ENCODE measurements around the gene IRF6. TPM values are rescaled to one million over a fixed set of nuclear protein-coding genes. Genes with fewer than 3 reads are reported as not detected.

Gene IRF6
- total and polyA plus RNA-seq, 8 donors = 15.7 to 26.5 (median 19.3) TPM

DNA sequence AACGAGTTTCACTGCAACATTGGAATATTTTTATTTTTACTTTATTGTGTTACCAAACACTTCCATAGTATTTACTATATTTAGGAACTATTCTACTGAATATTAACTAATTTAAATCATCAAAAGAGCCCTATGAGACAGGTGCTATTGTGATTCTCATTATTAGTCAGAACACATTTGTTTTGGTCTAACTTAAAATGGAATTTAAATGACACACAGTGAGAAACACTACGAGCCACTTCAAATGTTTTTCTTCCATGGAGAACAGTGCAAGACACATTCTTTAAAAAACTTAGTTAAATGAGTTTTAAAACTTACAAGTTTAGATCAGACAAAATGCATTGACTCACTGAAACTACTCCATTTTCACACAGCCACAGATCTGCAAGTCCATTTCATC is 56.7 kb downstream of the IRF6 start:
- Histone ChIP-seq H3K4me1 (peaks cover 0 to 55% of the 10 kb centered on the region in 2 donors), H3K9me3 (no peaks in the 10 kb centered on the region), H3K4me3 (no peak overlapping the region), H3K27me3 (no peaks in the 10 kb centered on the region), H3K27ac (peak overlapping the region in 1 of 2 donors; percentile 47), H3K36me3 (no peaks in the 10 kb centered on the region)
- ATAC-seq (no peak), DNase-seq (no peak)
- intact Hi-C loops (cut with DNase I) = loop anchor here in 1 of 2 donors (5.0 kb wide), 1 partner anchor 172 kb away; no protein-coding TSS in a partner anchor
- no peak for TF ChIP-seq CTCF (IDR thresholded peaks at IDR 0.05)

GRCh38 chr1:209748620-209749019 is 57.3 kb downstream of the IRF6 start:
- ATAC-seq (no peak), DNase-seq (no peak)
- Histone ChIP-seq H3K9me3 (no peaks in the 10 kb centered on the region), H3K4me3 (no peak overlapping the region), H3K4me1 (peaks cover 0 to 55% of the 10 kb centered on the region in 2 donors), H3K36me3 (no peaks in the 10 kb centered on the region), H3K27me3 (no peaks in the 10 kb centered on the region), H3K27ac (no peak overlapping the region)
- intact Hi-C loops (cut with DNase I) = loop anchor here in 1 of 2 donors (5.0 kb wide), 1 partner anchor 171 kb away; no protein-coding TSS in a partner anchor
- no peak for TF ChIP-seq CTCF (IDR thresholded peaks at IDR 0.05)

DNA sequence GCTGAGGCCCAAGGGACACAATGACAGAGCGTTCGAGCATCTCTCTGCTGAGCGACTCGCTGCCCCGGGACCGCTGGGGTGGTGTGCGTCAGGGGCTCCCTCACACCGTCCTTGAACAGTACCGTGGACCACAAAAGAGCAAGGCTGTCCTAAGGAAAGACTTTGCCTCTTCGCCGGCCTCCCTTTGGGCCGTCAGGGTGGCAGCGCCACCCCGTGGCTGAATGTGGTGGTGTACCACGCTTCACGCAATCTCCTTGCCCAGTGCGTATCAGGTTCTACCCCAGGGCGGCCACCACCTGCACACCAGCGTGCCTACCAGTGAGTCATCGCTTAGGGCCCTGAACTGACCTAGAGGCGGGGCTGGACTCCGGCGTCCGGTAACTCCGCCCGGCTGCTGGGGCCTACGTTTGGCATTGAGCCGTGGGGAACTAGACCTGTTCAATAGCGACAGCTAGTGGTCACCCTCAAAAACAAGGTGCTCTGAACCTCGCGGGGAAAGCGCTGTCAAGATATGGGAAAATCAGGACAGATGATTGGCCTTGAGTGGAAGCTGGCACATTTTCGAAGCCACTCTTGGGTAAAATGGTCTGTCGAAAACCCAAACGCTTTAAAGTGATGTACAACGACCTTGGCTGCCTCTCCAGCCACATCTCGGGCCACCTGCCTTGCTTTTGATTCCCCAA is 58.2 kb downstream of the IRF6 start:
- H3K27ac ChIP-seq = peak overlapping the region in 1 of 2 donors; percentile 50
- intact Hi-C loops (cut with DNase I) = loop anchor here in 1 of 2 donors (5.0 kb wide), 1 partner anchor 170 kb away; no protein-coding TSS in a partner anchor
- H3K4me1 ChIP-seq = peaks cover 0 to 55% of the 10 kb centered on the region in 2 donors
- peak overlapping the region; percentile 14 to 15 for H3K4me3 ChIP-seq
- no peaks in the 10 kb centered on the region for H3K36me3 ChIP-seq
- ATAC-seq = peak; percentile 99
- H3K9me3 ChIP-seq = no peaks in the 10 kb centered on the region
- H3K27me3 ChIP-seq = no peaks in the 10 kb centered on the region
- DNase-seq = peak; percentile 83 to 97 (median 93)
- peak; percentile 92 to 97 for TF ChIP-seq CTCF (IDR thresholded peaks at IDR 0.05)

GRCh38 chr1:209746451-209747165 is 59.3 kb downstream of the IRF6 start:
- no peaks in the 10 kb centered on the region for H3K36me3 ChIP-seq
- ATAC-seq = no peak
- no peak for TF ChIP-seq CTCF (IDR thresholded peaks at IDR 0.05)
- peaks cover 0 to 46% of the 10 kb centered on the region in 2 donors for H3K4me1 ChIP-seq
- no peak overlapping the region for H3K4me3 ChIP-seq
- H3K27ac ChIP-seq = no peak overlapping the region
- H3K9me3 ChIP-seq = no peaks in the 10 kb centered on the region
- no peak for DNase-seq
- intact Hi-C loops (cut with DNase I) = loop anchor here in 1 of 2 donors (5.0 kb wide), 1 partner anchor 169 kb away; no protein-coding TSS in a partner anchor
- no peaks in the 10 kb centered on the region for H3K27me3 ChIP-seq

- intact Hi-C loops (cut with DNase I) = no loop called here
- Histone ChIP-seq H3K9me3 (no peaks in the 10 kb centered on the region), H3K4me3 (no peak overlapping the region), H3K27me3 (no peaks in the 10 kb centered on the region), H3K36me3 (no peaks in the 10 kb centered on the region), H3K4me1 (peaks cover 0 to 12% of the 10 kb centered on the region in 2 donors), H3K27ac (peak overlapping the region in 1 of 2 donors; percentile 57)
- DNase-seq = no peak
- TF ChIP-seq CTCF (IDR thresholded peaks at IDR 0.05) = no peak
- no peak for ATAC-seq
These were observed 62.8 kb downstream of the IRF6 start for GRCh38 chr1:209743145-209743482.

Data from left lung (tissue), 10 donors.